SU-DHL-6 (cell line): ENCODE data around the gene RALB.

Source experiments
- EZH2phosphoT487 ChIP-seq: fragments of 200-600 bp; sonication (generic), shearing (Covaris generic); conservative IDR thresholded peaks from 2 replicates; pipeline ENCODE4 v1.6.1; 2018; ENCODE audit warnings: mild to moderate bottlenecking, antibody characterized with exemption, low read length, moderate library complexity, mixed read lengths
- TF ChIP-seq, protein P1 (sequence below): fragments of 200-600 bp; sonication (generic); IDR thresholded peaks from one replicate; pipeline ENCODE4 v1.5.1; 2017; ENCODE audit warnings: antibody characterized with exemption, mild to moderate bottlenecking, low read length, moderate library complexity; ENCODE audit not compliant: insufficient read depth, poor library complexity, severe bottlenecking

GRCh38 chr2:120204022-120204405 lies 48.6 kb upstream of the RALB start:
- TF ChIP-seq, protein P1, sequence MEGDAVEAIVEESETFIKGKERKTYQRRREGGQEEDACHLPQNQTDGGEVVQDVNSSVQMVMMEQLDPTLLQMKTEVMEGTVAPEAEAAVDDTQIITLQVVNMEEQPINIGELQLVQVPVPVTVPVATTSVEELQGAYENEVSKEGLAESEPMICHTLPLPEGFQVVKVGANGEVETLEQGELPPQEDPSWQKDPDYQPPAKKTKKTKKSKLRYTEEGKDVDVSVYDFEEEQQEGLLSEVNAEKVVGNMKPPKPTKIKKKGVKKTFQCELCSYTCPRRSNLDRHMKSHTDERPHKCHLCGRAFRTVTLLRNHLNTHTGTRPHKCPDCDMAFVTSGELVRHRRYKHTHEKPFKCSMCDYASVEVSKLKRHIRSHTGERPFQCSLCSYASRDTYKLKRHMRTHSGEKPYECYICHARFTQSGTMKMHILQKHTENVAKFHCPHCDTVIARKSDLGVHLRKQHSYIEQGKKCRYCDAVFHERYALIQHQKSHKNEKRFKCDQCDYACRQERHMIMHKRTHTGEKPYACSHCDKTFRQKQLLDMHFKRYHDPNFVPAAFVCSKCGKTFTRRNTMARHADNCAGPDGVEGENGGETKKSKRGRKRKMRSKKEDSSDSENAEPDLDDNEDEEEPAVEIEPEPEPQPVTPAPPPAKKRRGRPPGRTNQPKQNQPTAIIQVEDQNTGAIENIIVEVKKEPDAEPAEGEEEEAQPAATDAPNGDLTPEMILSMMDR = no peak
- TF ChIP-seq EZH2phosphoT487 = no peak
